K562 (cell line): ENCODE measurements around the gene RUNX3. TPM values are rescaled to one million over a fixed set of nuclear protein-coding genes. Genes with fewer than 3 reads are reported as not detected.

Experiments used
- ATAC-seq: fragments of 200-7000 bp; cut with Tn5 transposase; 3 replicates; pipeline ENCODE4 v1.9.1; 2020; ENCODE audit warnings: moderate library complexity
- BruUV-seq: library from RNA; stranded (reverse); fragments of 400-500 nt; replicated peaks from 2 replicates; lab custom pipeline; 2021; lab: Mats Ljungman, UMichigan
- CTCF ChIA-PET: fragments of 300-600 bp; formaldehyde crosslinking; extraction: SDS; loops from one replicate; lab custom pipeline; 2021; ENCODE audit warnings: low intra/inter-chr PET ratio; lab: Yijun Ruan, JAX
- POLR2A ChIA-PET: fragments of 300-600, 350-650 bp; sonication (Branson Sonifier 250); formaldehyde crosslinking; extraction: SDS; loops from one replicate; lab custom pipeline; 2021; ENCODE audit warnings: antibody characterized with exemption, inconsistent platforms; lab: Yijun Ruan, JAX
- DNase-seq, 4 experiments: peaks; one replicate each; pipeline versions ENCODE4 v3.0.0 to v3.0.0-alpha.2; 2011 to 2018; ENCODE audit warnings: low spot score in 3 of 4, mixed read lengths in 3 of 4; ENCODE audit errors: extremely low read depth in 1 of 4
- FAIRE-seq: peaks from 2 replicates; lab custom pipeline; 2011; peaks lifted over from hg19 to GRCh38; lab: Jason Lieb, UNC
- H2AFZ ChIP-seq: 2 replicates; pipeline ENCODE4 v1.6.0; 2011; ENCODE audit warnings: low read depth, low read length, control low read depth, inconsistent platforms
- H3K27ac ChIP-seq: fragments of 200-600 bp; 3 replicates; pipeline ENCODE4 v1.8.0; 2011; ENCODE audit warnings: low read depth, mild to moderate bottlenecking, control low read depth, inconsistent platforms, low read length, moderate library complexity, mixed read lengths; ENCODE audit errors: extremely low read depth
- H3K27me3 ChIP-seq, 2 experiments: fragments of 300-600 bp in 1 of 2; 2 replicates in 1 of 2; 3 replicates in 1 of 2; pipeline versions ENCODE4 v1.6.0 to v1.8.0; 2011; ENCODE audit warnings: inconsistent platforms in 2 of 2, low read length in 2 of 2, mild to moderate bottlenecking in 1 of 2, mixed read lengths in 1 of 2, moderate library complexity in 1 of 2; ENCODE audit not compliant: control insufficient read depth in 2 of 2, insufficient read depth in 2 of 2
- H3K36me3 ChIP-seq: fragments of 300-600 bp; 3 replicates; pipeline ENCODE4 v1.8.0; 2011; ENCODE audit warnings: mild to moderate bottlenecking, low read length, inconsistent platforms; ENCODE audit not compliant: control insufficient read depth, insufficient read depth
- H3K4me1 ChIP-seq, 2 experiments: fragments of 200-600 bp in 1 of 2; replicated peaks in 1 of 2; 2 replicates in 1 of 2; 3 replicates in 1 of 2; pipeline versions ENCODE4 v1.5.1 to v1.8.0; 2011; ENCODE audit warnings: inconsistent platforms in 2 of 2, low read length in 2 of 2, mild to moderate bottlenecking in 1 of 2, mixed read lengths in 1 of 2, moderate library complexity in 1 of 2; ENCODE audit not compliant: control insufficient read depth in 2 of 2, insufficient read depth in 2 of 2
- H3K4me2 ChIP-seq: 2 replicates; pipeline ENCODE4 v1.6.1; 2011; ENCODE audit warnings: low read length, control low read depth, inconsistent platforms, mixed read lengths; ENCODE audit not compliant: insufficient read depth
- H3K4me3 ChIP-seq: fragments of 200-600 bp; sonication (generic), shearing (Covaris generic); 2 replicates; pipeline ENCODE4 v1.5.1; 2016; ENCODE audit warnings: control low read depth, inconsistent platforms
- H3K79me2 ChIP-seq: fragments of 200-600 bp; 3 replicates; pipeline ENCODE4 v1.8.0; 2011; ENCODE audit warnings: low read length, inconsistent platforms; ENCODE audit not compliant: control insufficient read depth, insufficient read depth
- H3K9ac ChIP-seq, 2 experiments: 2 replicates each; pipeline versions ENCODE4 v1.6.0 to v1.6.1; 2011; ENCODE audit warnings: low read depth in 2 of 2, low read length in 2 of 2, control low read depth in 1 of 2, inconsistent platforms in 1 of 2, mild to moderate bottlenecking in 1 of 2, mixed read lengths in 1 of 2; ENCODE audit not compliant: insufficient read depth in 1 of 2
- H3K9me1 ChIP-seq: one replicate; pipeline ENCODE4 v1.6.0; 2011; ENCODE audit warnings: inconsistent platforms, mild to moderate bottlenecking, low read length, moderate library complexity; ENCODE audit not compliant: control insufficient read depth, insufficient read depth
- H3K9me3 ChIP-seq: replicated peaks from 2 replicates; pipeline ENCODE4 v1.5.1; 2011; ENCODE audit warnings: low read depth, low read length, inconsistent platforms; ENCODE audit not compliant: control insufficient read depth, insufficient read depth
- H4K20me1 ChIP-seq: replicated peaks from 2 replicates; pipeline ENCODE4 v1.6.1; 2011; ENCODE audit warnings: low read length, inconsistent platforms, mixed read lengths; ENCODE audit not compliant: control insufficient read depth, insufficient read depth
- KDM1A ChIP-seq, 2 experiments: fragments of 450-650 bp; IDR thresholded peaks; 2 replicates each; pipeline ENCODE4 v1.6.1; 2016; ENCODE audit warnings: mild to moderate bottlenecking in 2 of 2
- POU5F1 ChIP-seq: fragments of 150-350 bp; IDR thresholded peaks from 2 replicates; pipeline ENCODE4 v1.6.1; 2014; ENCODE audit warnings: borderline replicate concordance, low read length, low read depth, mild to moderate bottlenecking; ENCODE audit not compliant: partially characterized antibody
- ZNF444 ChIP-seq: fragments of 250-450 bp; sonication (Bioruptor Pico); IDR thresholded peaks from 2 replicates; pipeline ENCODE4 v1.4.0; 2020; ENCODE audit warnings: mild to moderate bottlenecking, moderate library complexity
- ZNF707 ChIP-seq: fragments of 250-450 bp; sonication (Bioruptor Pico); conservative IDR thresholded peaks from 2 replicates; pipeline ENCODE4 v1.8.0; 2022; ENCODE audit warnings: inconsistent platforms, mild to moderate bottlenecking, moderate library complexity
- WGBS: fragments of 100-300 bp; shearing (Covaris generic); methylation state at CpG from one replicate; pipeline ENCODE4 v1.1.6; 2016; ENCODE audit warnings: low coverage, mixed read lengths; ENCODE audit not compliant: insufficient coverage; ENCODE audit errors: missing lambda C conversion rate; 5-methylcytosine and 5-hydroxymethylcytosine counted together
- in situ Hi-C: fragments of 300-500 bp; cut with MboI; formaldehyde crosslinking; loops from 4 replicates; pipeline ENCODE4 v1.15.0; 2018; ENCODE audit warnings: inconsistent platforms, mixed read lengths
- intact Hi-C: fragments of 100-400 bp; cut with micrococcal nuclease; formaldehyde crosslinking; loops from 2 replicates; pipeline ENCODE4 v1.14.2; 2022
- polyA plus RNA-seq, 8 experiments: library from polyadenylated mRNA; depleted of rRNA in 4 of 8; stranded (reverse) in 5 of 8; unstranded in 3 of 8; fragments of >200 nt; fragmentation: Nextera tagmentation in 2 of 8; fragmentation: Illumina TruSeq in 1 of 8; extraction: Ambion mirVana in 2 of 8; extraction: Trizol in 1 of 8; gene quantifications; 2 replicates each; pipeline versions ENCODE4 v1.2.1 to v1.2.3, GENCODE V29; 2011 to 2014; ENCODE audit warnings: inconsistent platforms in 1 of 8, missing spikeins in 1 of 8
- total RNA-seq, 7 experiments: library from RNA; depleted of rRNA in 6 of 7; stranded (reverse); fragments of >200 nt in 6 of 7; fragmentation: Illumina TruSeq in 2 of 7; extraction: Trizol in 2 of 7; gene quantifications; 2 replicates each; pipeline versions ENCODE4 v1.2.1 to v1.2.3, GENCODE V29; 2011 to 2021; ENCODE audit warnings: low replicate concordance in 1 of 7
- TF ChIP-seq, protein P1 (sequence below), 2 experiments: fragments of 200-800 bp in 1 of 2; sonication (Bioruptor generic) in 1 of 2; sonication (generic) in 1 of 2; formaldehyde crosslinking in 1 of 2; IDR thresholded peaks in 1 of 2; conservative IDR thresholded peaks in 1 of 2; 2 replicates each; pipeline versions ENCODE4 v1.5.0 to v1.6.1; 2016 to 2020; ENCODE audit warnings: missing compliant biosample characterization in 1 of 2, missing genetic modification characterization in 1 of 2, missing genetic modification reagents in 1 of 2
- TF ChIP-seq, protein P2 (sequence below): sonication (generic); formaldehyde crosslinking; IDR thresholded peaks from 2 replicates; pipeline ENCODE4 v1.9.0; 2022; ENCODE audit warnings: mild to moderate bottlenecking, missing genetic modification reagents

Gene RUNX3
- total and polyA plus RNA-seq, 9 of the 15 experiments (the other 6 are each of a cell fraction or from before 2014, with no cell fraction given): 0.01 to 0.64 (median 0.09) TPM

DNA sequence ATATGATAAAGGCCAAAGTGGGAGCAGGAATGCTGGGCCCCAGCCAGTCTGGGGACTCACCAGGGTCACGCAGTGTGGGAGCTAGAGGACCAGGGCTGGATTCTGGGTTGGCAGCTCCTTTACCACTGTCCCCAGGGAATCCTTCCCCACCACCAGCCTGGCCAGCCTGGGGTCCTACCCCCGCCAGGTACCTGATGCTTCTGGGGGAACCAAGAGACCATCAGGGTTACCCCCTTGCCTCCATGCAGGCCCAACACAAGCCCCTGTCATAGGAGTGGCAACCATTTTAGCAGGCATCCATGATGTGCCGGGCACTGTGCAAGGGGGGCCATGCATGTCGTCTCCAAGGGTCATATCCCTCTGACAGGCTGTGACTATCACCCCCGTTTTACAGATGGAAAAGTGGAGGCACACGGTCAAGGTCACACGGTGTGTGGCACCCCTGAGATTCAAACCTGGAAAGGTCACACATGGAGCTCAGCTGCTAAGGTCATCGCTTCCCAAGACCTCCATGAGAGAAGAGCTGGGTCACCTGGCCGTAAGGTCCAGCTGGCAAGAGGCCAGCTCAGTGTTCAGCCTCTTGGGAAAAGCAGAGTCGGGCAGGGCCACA lies 16.4 kb downstream of the RUNX3 start (continued):
- TF ChIP-seq ZNF444 (CRISPR knock-in tag): no peak
- TF ChIP-seq, protein P1, sequence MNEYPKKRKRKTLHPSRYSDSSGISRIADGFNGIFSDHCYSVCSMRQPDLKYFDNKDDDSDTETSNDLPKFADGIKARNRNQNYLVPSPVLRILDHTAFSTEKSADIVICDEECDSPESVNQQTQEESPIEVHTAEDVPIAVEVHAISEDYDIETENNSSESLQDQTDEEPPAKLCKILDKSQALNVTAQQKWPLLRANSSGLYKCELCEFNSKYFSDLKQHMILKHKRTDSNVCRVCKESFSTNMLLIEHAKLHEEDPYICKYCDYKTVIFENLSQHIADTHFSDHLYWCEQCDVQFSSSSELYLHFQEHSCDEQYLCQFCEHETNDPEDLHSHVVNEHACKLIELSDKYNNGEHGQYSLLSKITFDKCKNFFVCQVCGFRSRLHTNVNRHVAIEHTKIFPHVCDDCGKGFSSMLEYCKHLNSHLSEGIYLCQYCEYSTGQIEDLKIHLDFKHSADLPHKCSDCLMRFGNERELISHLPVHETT (CRISPR knock-in tag; conservative IDR thresholded peaks at IDR 0.05 in 1 of 2, IDR thresholded peaks at IDR 0.05 in 1 of 2): no peak
- TF ChIP-seq POU5F1: no peak
- TF ChIP-seq, protein P2, sequence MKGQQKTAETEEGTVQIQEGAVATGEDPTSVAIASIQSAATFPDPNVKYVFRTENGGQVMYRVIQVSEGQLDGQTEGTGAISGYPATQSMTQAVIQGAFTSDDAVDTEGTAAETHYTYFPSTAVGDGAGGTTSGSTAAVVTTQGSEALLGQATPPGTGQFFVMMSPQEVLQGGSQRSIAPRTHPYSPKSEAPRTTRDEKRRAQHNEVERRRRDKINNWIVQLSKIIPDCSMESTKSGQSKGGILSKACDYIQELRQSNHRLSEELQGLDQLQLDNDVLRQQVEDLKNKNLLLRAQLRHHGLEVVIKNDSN: peak; percentile 11; the same call in 1 of the 2 replicates
- 0 out of 4 replicates have a peak, but pooled peaks of 1 of the 2 experiments have one; percentile 10 for TF ChIP-seq KDM1A (IDR thresholded peaks at IDR 0.05)
- TF ChIP-seq, all 486 proteins: peak for 6

DNA sequence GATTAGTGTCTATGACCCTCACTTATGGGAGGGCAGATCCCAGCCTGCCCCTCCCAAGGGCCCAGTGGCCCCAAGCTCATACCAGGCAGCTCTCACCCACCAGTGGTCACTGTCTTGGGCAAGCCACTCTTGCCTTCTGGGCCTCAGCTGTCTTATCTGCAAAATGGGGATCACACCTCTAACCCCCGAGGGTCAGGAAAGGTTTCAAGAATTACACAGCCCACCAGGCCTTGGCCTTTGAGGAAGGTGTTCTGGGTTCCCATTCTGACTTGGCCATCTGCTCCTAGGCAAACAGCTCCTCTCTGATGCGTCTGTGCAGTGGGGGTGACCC lies 16.8 kb downstream of the RUNX3 start:
- DNase-seq (no peak), FAIRE-seq (no peak), ATAC-seq (no peak)
- Histone ChIP-seq H3K27me3 (peaks cover 10 to 37% of the 10 kb centered on the region in 2 experiments; a peak in 4 of 5 replicates), H3K9ac (no peak overlapping the region; a peak in 1 of 4 replicates), H3K79me2 (no peaks in the 10 kb centered on the region), H4K20me1 (no peaks in the 10 kb centered on the region), H3K4me2 (no peak overlapping the region), H3K9me3 (no peaks in the 10 kb centered on the region; the same call in 1 of the 2 replicates), H3K9me1 (no peaks in the 10 kb centered on the region), H2AFZ (no peak overlapping the region), H3K27ac (no peak overlapping the region), H3K4me3 (no peak overlapping the region), H3K4me1 (peaks cover 6 to 28% of the 10 kb centered on the region in 2 experiments), H3K36me3 (no peaks in the 10 kb centered on the region)
- POLR2A ChIA-PET: interaction anchor here (0.6 to 1.5 kb wide), 5 partner anchors 12 to 143 kb away, joined by 3 to 5 read pairs (median 3); no protein-coding TSS in a partner anchor
- 23% methylated on average over 2 of the region's 2 CpGs for WGBS
- no peak for TF ChIP-seq ZNF707 (CRISPR knock-in tag)
- intact Hi-C loops: no loop called here
- no TSS peak for BruUV-seq
- in situ Hi-C loops: no loop called here
- CTCF ChIA-PET: no interaction called here
